GM10248 (cell line): ENCODE data around the gene PLA2G4A.

Experiments used
- CTCF ChIA-PET: fragments of 300-600 bp; sonication (Branson Sonifier 250); formaldehyde crosslinking; extraction: SDS; loops from one replicate; lab custom pipeline; 2021; ENCODE audit warnings: antibody characterized with exemption; lab: Yijun Ruan, JAX
- POLR2A ChIA-PET: fragments of 350-650 bp; sonication (Branson Sonifier 250); formaldehyde crosslinking; extraction: SDS; loops from one replicate; lab custom pipeline; 2020; ENCODE audit warnings: antibody characterized with exemption; lab: Yijun Ruan, JAX
- DNase-seq: peaks from one replicate; pipeline ENCODE4 v3.0.0; 2012; ENCODE audit errors: extremely low spot score
- TF ChIP-seq, protein P1 (sequence below): IDR thresholded peaks from 2 replicates; pipeline ENCODE4 v1.5.1; 2012; ENCODE audit warnings: mild to moderate bottlenecking, low read depth; ENCODE audit errors: extremely low read depth, missing control alignments, control extremely low read depth

The PLA2G4A gene

DNA sequence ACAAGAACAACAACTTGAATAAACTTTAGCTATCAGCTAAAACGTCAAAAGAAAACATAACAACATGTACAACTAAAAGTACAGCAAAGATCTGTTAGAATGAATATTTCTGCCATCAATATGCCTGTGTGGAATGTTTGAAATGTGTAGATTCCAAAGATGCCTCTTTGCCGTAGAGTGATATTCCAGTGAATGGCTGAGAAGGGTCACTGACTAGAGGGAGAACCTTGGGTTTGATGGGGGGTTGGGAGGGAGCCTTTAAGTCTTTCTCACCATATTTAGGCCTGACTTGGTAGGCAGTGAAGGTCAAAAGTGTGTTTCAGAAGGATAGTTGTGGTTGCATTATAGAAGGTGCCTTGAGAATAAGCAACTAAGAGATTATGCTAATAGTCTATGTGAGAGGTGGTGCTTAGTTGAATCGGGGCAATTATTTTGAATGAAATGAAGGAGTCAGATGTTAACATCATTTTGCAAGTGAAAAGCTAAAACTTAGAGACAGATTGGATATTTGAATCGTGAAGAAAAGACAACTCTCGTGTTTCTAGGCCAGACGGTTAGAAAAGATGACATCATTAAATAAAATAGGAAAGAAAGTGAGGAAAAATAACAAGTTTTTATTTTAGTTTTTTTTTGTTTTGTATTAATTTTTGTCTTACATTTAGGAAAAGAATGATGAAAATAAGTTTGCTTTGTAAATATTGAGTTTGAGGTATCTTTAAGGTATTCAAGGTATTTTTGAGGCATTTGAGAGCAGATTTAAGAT is 53.8 kb downstream of the PLA2G4A start:
- CTCF ChIA-PET, result interaction anchor here (1.0 kb wide), 1 partner anchor 160 kb away, joined by 3 read pairs; no protein-coding TSS in a partner anchor
- TF ChIP-seq, protein P1, sequence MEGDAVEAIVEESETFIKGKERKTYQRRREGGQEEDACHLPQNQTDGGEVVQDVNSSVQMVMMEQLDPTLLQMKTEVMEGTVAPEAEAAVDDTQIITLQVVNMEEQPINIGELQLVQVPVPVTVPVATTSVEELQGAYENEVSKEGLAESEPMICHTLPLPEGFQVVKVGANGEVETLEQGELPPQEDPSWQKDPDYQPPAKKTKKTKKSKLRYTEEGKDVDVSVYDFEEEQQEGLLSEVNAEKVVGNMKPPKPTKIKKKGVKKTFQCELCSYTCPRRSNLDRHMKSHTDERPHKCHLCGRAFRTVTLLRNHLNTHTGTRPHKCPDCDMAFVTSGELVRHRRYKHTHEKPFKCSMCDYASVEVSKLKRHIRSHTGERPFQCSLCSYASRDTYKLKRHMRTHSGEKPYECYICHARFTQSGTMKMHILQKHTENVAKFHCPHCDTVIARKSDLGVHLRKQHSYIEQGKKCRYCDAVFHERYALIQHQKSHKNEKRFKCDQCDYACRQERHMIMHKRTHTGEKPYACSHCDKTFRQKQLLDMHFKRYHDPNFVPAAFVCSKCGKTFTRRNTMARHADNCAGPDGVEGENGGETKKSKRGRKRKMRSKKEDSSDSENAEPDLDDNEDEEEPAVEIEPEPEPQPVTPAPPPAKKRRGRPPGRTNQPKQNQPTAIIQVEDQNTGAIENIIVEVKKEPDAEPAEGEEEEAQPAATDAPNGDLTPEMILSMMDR, result no peak
- POLR2A ChIA-PET, result no interaction called here
- no peak for DNase-seq

- no peak for DNase-seq
- TF ChIP-seq, protein P1, result no peak
- CTCF ChIA-PET, result interaction anchor here (1.0 to 1.2 kb wide), 3 partner anchors 162 to 480 kb away, joined by 3 to 4 read pairs (median 4); no protein-coding TSS in a partner anchor
- POLR2A ChIA-PET, result no interaction called here
Measured at GRCh38 chr1:186884251-186884650, 55.5 kb downstream of the PLA2G4A start.

DNA sequence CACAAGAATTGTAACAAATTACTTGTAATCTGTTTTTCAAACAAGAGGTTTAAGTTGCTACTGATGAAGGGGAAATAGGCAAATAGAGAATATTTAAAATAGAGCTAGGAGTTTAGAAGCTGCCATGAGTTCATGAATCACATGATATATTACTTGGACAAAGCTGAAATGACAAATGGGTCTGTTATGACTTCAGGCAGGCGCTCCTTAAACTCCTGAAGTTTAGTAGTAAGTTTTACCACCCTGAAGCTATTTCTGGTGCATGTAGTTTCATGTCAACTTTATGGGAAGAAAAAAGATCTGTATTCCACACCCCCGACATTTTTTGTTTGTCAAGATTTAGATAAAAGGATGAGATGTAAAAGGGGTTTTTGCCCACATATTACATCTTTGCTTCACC is 58.5 kb downstream of the PLA2G4A start:
- no peak for DNase-seq
- TF ChIP-seq, protein P1, result no peak
- POLR2A ChIA-PET, result no interaction called here
- CTCF ChIA-PET, result interaction anchor here (1.0 to 2.5 kb wide), 3 partner anchors 10 to 512 kb away, joined by 3 to 10 read pairs (median 5); partner anchors contain the start of genes ODR4 and TPR

DNA sequence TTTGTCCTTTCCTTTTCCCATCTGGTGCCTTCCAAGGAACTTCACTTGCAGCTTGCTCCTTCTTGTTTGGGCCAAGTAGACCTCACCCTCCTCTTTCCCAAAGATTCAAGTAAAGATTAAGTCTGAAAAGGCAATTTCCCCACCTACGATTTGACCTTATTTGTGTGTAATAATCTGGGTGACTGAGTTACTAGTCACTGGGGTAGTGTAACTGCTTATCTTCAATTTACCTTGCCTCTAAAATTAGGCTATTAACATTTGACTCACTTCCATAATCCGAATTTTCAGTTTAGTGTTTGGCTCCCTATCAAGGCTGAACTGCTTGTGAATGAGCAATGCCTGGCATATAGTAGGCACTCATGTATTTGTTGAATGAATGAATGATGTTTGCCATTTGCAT is 59.6 kb downstream of the PLA2G4A start:
- CTCF ChIA-PET, result interaction anchor here (2.5 kb wide), 1 partner anchor 9 kb away, joined by 10 read pairs; no protein-coding TSS in a partner anchor
- TF ChIP-seq, protein P1, result no peak
- POLR2A ChIA-PET, result no interaction called here
- DNase-seq, result no peak

DNA sequence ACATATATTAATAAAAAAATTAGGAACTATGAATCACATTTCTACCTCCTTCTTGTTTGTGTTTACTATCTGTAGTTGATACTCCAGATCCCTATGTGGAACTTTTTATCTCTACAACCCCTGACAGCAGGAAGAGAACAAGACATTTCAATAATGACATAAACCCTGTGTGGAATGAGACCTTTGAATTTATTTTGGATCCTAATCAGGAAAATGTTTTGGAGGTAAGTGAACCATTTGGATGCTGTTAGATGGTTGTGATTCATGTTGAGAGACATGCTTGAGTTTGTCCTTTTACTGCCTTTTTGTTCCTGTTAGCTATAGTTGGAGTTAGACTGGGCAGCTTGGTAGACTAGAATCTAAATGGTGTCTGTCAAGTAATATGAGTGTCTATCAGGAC is 64.2 kb downstream of the PLA2G4A start:
- TF ChIP-seq, protein P1, result no peak
- POLR2A ChIA-PET, result no interaction called here
- CTCF ChIA-PET, result interaction anchor here (0.8 to 1.3 kb wide), 3 partner anchors 13 to 73 kb away, joined by 3 to 4 read pairs (median 3); no protein-coding TSS in a partner anchor
- no peak for DNase-seq

- ChIA-PET POLR2A (no interaction called here), CTCF (interaction anchor here (1.1 kb wide), 1 partner anchor 204 kb away, joined by 3 read pairs; no protein-coding TSS in a partner anchor)
- TF ChIP-seq, protein P1, result no peak
- DNase-seq, result no peak
Measured at GRCh38 chr1:186894415-186894814, 65.7 kb downstream of the PLA2G4A start.
